Lung (tissue), 12 donors: ENCODE data around the gene MRRF. TPM values are rescaled to one million over a fixed set of nuclear protein-coding genes. Genes with fewer than 3 reads are reported as not detected.

Source experiments
- ATAC-seq: fragments of 200-7000 bp; cut with Tn5 transposase; one replicate; pipeline ENCODE4 v1.9.1; 2020; ENCODE audit warnings: moderate number of reproducible peaks; ENCODE audit not compliant: insufficient read depth, low FRiP score
- DNase-seq, 3 donors: peaks; one replicate each; pipeline ENCODE4 v3.0.0-alpha.2; 2013 to 2017
- H3K27ac ChIP-seq, 2 donors: one replicate each; pipeline ENCODE4 v1.5.1; 2013; ENCODE audit warnings: mild to moderate bottlenecking in 2 of 2, moderate library complexity in 2 of 2, control low read depth in 1 of 2, inconsistent platforms in 1 of 2, low read depth in 1 of 2, low read length in 1 of 2
- H3K27me3 ChIP-seq, 3 donors: one replicate each; pipeline ENCODE4 v1.5.1; 2013; ENCODE audit warnings: low read length in 2 of 3; ENCODE audit not compliant: control insufficient read depth in 3 of 3, insufficient read depth in 3 of 3
- H3K36me3 ChIP-seq, 4 donors: one replicate each; pipeline ENCODE4 v1.5.1; 2013; ENCODE audit warnings: low read length in 4 of 4, mild to moderate bottlenecking in 1 of 4, moderate library complexity in 1 of 4; ENCODE audit not compliant: control insufficient read depth in 4 of 4, insufficient read depth in 4 of 4
- H3K4me1 ChIP-seq, 5 donors: one replicate each; pipeline ENCODE4 v1.5.1; 2013; ENCODE audit warnings: low read length in 5 of 5, mild to moderate bottlenecking in 2 of 5, moderate library complexity in 1 of 5; ENCODE audit not compliant: control insufficient read depth in 5 of 5, insufficient read depth in 5 of 5
- H3K4me3 ChIP-seq: one replicate; pipeline ENCODE4 v1.5.1; 2013; ENCODE audit warnings: mild to moderate bottlenecking, control low read depth, moderate library complexity
- H3K9ac ChIP-seq, 2 donors: one replicate each; pipeline ENCODE4 v1.5.1; 2013; ENCODE audit warnings: low read length in 2 of 2, control low read depth in 1 of 2; ENCODE audit not compliant: insufficient read depth in 1 of 2
- H3K9me3 ChIP-seq, 4 donors: one replicate each; pipeline ENCODE4 v1.5.1; 2013; ENCODE audit warnings: low read length in 3 of 4, mild to moderate bottlenecking in 1 of 4, moderate library complexity in 1 of 4; ENCODE audit not compliant: control insufficient read depth in 4 of 4, insufficient read depth in 3 of 4
- WGBS, 2 donors: extraction: QIAGEN DNeasy Blood & Tissue Kit; methylation state at CpG; one replicate each; pipeline ENCODE4 v1.1.7; 2013; 5-methylcytosine and 5-hydroxymethylcytosine counted together
- polyA plus RNA-seq, 2 donors: library from polyadenylated mRNA; stranded (reverse); fragments of 200-250 nt; gene quantifications; one replicate each; pipeline ENCODE4 v1.2.1, GENCODE V29; 2013
- total RNA-seq, 2 donors: library from RNA; depleted of rRNA in 1 of 2; stranded (reverse); fragments of >200 nt in 1 of 2; gene quantifications; one replicate each; pipeline ENCODE4 v1.2.1, GENCODE V29; 2014 to 2021
- TF ChIP-seq, protein P1 (sequence below): IDR thresholded peaks from 2 replicates; pipeline ENCODE4 v1.5.1; 2012; ENCODE audit warnings: mild to moderate bottlenecking; ENCODE audit errors: control extremely low read depth, extremely low read depth
- donor health status: control.
- donor health status: control.
- donor health status: Bipolar disorder and iron deficiency.
- donor health status: healthy.
- donor health status: DM: yes; HTN: yes; CAD: no.

The MRRF gene
- total and polyA plus RNA-seq, 4 donors, result 22.3 to 43.9 (median 31.1) TPM

DNA sequence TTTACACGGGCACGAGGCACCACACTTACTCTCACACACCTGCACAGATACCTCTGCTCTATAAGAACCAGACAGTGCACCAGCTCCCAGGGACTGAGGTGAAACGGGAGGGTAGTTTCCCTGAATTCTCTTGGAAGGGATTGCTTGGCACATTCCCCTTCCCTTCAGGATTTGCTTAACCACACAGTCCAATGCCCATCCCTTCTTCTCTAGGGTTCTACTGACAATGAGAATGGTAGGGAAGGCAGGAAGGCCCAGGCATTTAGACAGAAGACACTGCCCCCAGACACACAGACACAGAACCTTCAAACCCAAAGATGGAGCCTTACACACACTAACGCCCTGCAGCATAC, 35.2 kb upstream of the MRRF start:
- no peak overlapping the region for H3K27ac ChIP-seq
- no peak overlapping the region for H3K9ac ChIP-seq
- TF ChIP-seq, protein P1, sequence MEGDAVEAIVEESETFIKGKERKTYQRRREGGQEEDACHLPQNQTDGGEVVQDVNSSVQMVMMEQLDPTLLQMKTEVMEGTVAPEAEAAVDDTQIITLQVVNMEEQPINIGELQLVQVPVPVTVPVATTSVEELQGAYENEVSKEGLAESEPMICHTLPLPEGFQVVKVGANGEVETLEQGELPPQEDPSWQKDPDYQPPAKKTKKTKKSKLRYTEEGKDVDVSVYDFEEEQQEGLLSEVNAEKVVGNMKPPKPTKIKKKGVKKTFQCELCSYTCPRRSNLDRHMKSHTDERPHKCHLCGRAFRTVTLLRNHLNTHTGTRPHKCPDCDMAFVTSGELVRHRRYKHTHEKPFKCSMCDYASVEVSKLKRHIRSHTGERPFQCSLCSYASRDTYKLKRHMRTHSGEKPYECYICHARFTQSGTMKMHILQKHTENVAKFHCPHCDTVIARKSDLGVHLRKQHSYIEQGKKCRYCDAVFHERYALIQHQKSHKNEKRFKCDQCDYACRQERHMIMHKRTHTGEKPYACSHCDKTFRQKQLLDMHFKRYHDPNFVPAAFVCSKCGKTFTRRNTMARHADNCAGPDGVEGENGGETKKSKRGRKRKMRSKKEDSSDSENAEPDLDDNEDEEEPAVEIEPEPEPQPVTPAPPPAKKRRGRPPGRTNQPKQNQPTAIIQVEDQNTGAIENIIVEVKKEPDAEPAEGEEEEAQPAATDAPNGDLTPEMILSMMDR, result no peak
- H3K27me3 ChIP-seq, result peaks cover 0 to 90% (median 74%) of the 10 kb centered on the region in 3 donors
- peaks cover 0 to 5% (median 0%) of the 10 kb centered on the region in 4 donors for H3K9me3 ChIP-seq
- ATAC-seq, result no peak
- no peak overlapping the region for H3K4me3 ChIP-seq
- DNase-seq, result no peak
- 56 to 74% methylated on average over 4 of the region's 4 CpGs for WGBS, 2 donors
- peaks cover 0 to 10% (median 0%) of the 10 kb centered on the region in 5 donors for H3K4me1 ChIP-seq
- no peaks in the 10 kb centered on the region for H3K36me3 ChIP-seq

DNA sequence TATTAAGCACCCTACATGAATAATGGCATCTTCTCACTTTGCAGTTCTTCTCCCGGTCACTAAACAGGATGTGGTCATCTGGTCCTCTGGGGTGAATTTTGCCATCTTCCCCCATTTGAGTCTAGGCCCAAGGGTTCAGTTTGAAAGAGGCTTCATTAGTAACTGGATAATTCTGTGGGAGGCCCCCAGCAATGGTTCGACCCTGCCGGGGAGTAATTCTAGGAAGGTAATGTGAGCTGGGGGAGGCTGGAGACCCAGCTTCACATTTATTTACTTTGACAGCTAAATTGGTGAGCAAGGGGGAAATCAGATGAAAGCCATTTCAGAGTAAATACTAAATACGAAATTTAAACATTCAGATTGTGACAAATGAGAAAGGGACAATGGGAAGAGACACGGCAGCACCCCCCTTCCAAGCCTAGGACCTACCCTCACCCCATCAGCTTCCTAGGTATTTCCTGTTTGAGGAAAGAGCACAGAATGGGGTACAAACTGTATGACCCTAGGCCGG, 31.8 kb upstream of the MRRF start:
- Histone ChIP-seq H3K36me3 (no peaks in the 10 kb centered on the region), H3K9ac (no peak overlapping the region), H3K27me3 (peaks cover 0 to 59% (median 43%) of the 10 kb centered on the region in 3 donors), H3K4me1 (peaks cover 0 to 8% (median 0%) of the 10 kb centered on the region in 5 donors), H3K4me3 (no peak overlapping the region), H3K9me3 (peaks cover 0 to 2% (median 0%) of the 10 kb centered on the region in 4 donors), H3K27ac (no peak overlapping the region)
- 59 to 73% methylated on average over 6 of the region's 6 CpGs for WGBS, 2 donors
- no peak for ATAC-seq
- TF ChIP-seq, protein P1, result no peak
- no peak for DNase-seq

DNA sequence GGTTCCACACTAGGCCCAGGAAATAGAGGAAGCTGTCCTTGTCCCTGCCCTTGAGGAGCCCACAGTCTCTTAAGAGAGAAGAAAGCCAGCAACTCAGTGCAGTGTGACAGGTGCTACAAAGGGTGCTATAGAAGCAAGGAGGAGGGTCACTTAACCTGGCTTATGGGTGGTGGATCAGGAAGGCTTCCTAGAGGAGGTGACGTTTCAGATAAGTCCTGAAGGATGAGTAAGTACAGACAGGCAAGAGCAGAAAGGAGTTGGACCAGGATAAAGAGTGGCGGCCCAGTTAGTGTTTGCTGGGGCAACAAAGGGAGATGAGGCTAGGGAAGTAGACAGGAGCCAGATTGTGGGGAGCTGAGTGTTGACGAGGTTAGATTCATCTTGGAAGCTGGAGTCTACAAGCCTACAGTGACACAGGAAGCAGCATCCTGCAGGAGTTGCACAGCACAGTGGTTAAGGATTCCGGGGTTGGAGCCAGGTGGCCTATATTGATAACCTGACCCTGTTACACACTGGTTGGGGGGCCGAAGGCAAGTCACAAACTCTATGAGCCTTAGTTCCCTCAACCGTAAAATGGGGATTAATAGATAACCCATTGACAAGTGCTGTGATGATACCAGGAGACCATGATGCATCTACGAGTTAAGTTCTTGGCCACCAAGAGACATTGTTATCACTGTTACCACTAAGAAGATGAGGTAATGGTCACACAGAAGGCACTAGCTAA, 30.5 kb upstream of the MRRF start:
- Histone ChIP-seq H3K4me1 (no peaks in the 10 kb centered on the region), H3K27ac (no peak overlapping the region), H3K36me3 (peaks cover 0 to 3% (median 0%) of the 10 kb centered on the region in 4 donors), H3K27me3 (peaks cover 0 to 50% (median 41%) of the 10 kb centered on the region in 3 donors), H3K9me3 (peaks cover 0 to 2% (median 0%) of the 10 kb centered on the region in 4 donors), H3K4me3 (no peak overlapping the region), H3K9ac (no peak overlapping the region)
- TF ChIP-seq, protein P1, result no peak
- ATAC-seq (no peak), DNase-seq (no peak)
- 89 to 93% methylated on average over 7 of the region's 7 CpGs for WGBS, 2 donors
